WTC11 (cell line): ENCODE data around the gene PPP4R2. TPM values are rescaled to one million over a fixed set of nuclear protein-coding genes. Genes with fewer than 3 reads are reported as not detected.

Experiments
- ATAC-seq: fragments of 200-7000 bp; cut with Tn5 transposase; 2 replicates; pipeline ENCODE4 v1.10.0; 2021; ENCODE audit warnings: mild to moderate bottlenecking, moderate library complexity
- CTCF ChIA-PET: fragments of 300-600 bp; sonication (Branson Sonifier 250); formaldehyde crosslinking; loops from one replicate; lab custom pipeline; 2021; ENCODE audit warnings: antibody characterized with exemption; lab: Charles Lee
- POLR2A ChIA-PET: fragments of 350-600 bp; sonication (Branson Sonifier 250); formaldehyde crosslinking; loops from one replicate; lab custom pipeline; 2021; ENCODE audit warnings: antibody characterized with exemption; lab: Charles Lee
- DNase-seq: peaks from one replicate; pipeline ENCODE4 v3.0.0; 2021; ENCODE audit warnings: low spot score
- H3K27ac Mint-ChIP-seq: 2 replicates; pipeline ENCODE4 v1.8.0; 2021; ENCODE audit warnings: mixed read lengths
- H3K27me3 Mint-ChIP-seq: 2 replicates; pipeline ENCODE4 v1.8.0; 2021; ENCODE audit warnings: low read depth, mild to moderate bottlenecking, moderate library complexity, mixed read lengths
- H3K36me3 Mint-ChIP-seq: 2 replicates; pipeline ENCODE4 v1.8.0; 2021; ENCODE audit warnings: mixed read lengths
- H3K4me1 Mint-ChIP-seq: 2 replicates; pipeline ENCODE4 v1.8.0; 2022; ENCODE audit warnings: mixed read lengths
- H3K4me3 Mint-ChIP-seq: 2 replicates; pipeline ENCODE4 v1.8.0; 2021; ENCODE audit warnings: mild to moderate bottlenecking, moderate library complexity, mixed read lengths
- H3K9me3 Mint-ChIP-seq: 2 replicates; pipeline ENCODE4 v1.8.0; 2021; ENCODE audit warnings: mixed read lengths
- CREB1 ChIP-seq: sonication (generic); formaldehyde crosslinking; IDR thresholded peaks from 2 replicates; pipeline ENCODE4 v1.8.0; 2023; ENCODE audit warnings: mild to moderate bottlenecking, missing genetic modification reagents
- E2F1 ChIP-seq: sonication (generic); formaldehyde crosslinking; IDR thresholded peaks from 2 replicates; pipeline ENCODE4 v1.8.0; 2022; ENCODE audit warnings: mild to moderate bottlenecking, missing genetic modification reagents
- GTF2I ChIP-seq: fragments of 250-450 bp; sonication (Bioruptor Pico); conservative IDR thresholded peaks from 2 replicates; pipeline ENCODE4 v1.4.0; 2021; ENCODE audit warnings: mild to moderate bottlenecking
- JUN ChIP-seq: sonication (generic); formaldehyde crosslinking; IDR thresholded peaks from 2 replicates; pipeline ENCODE4 v1.8.0; 2023; ENCODE audit warnings: mild to moderate bottlenecking, missing genetic modification reagents
- MAX ChIP-seq: sonication (generic); formaldehyde crosslinking; IDR thresholded peaks from 2 replicates; pipeline ENCODE4 v1.8.0; 2022; ENCODE audit warnings: mild to moderate bottlenecking, missing genetic modification reagents
- NFYB ChIP-seq: sonication (generic); formaldehyde crosslinking; conservative IDR thresholded peaks from 2 replicates; pipeline ENCODE4 v1.8.0; 2022; ENCODE audit warnings: low read depth, missing genetic modification reagents
- SMAD3 ChIP-seq: sonication (generic); formaldehyde crosslinking; IDR thresholded peaks from 2 replicates; pipeline ENCODE4 v1.8.0; 2022; ENCODE audit warnings: missing genetic modification reagents, mild to moderate bottlenecking, borderline replicate concordance
- SMAD4 ChIP-seq: sonication (generic); formaldehyde crosslinking; IDR thresholded peaks from 2 replicates; pipeline ENCODE4 v1.8.0; 2022; ENCODE audit warnings: mild to moderate bottlenecking, missing genetic modification reagents
- USF2 ChIP-seq: sonication (generic); formaldehyde crosslinking; IDR thresholded peaks from 2 replicates; pipeline ENCODE4 v1.8.1; 2023; ENCODE audit warnings: mild to moderate bottlenecking, missing genetic modification reagents, moderate library complexity
- ZBTB21 ChIP-seq: sonication (generic); formaldehyde crosslinking; IDR thresholded peaks from 2 replicates; pipeline ENCODE4 v1.8.1; 2023; ENCODE audit warnings: mild to moderate bottlenecking, missing genetic modification reagents, borderline replicate concordance
- ZNF232 ChIP-seq: sonication (generic); formaldehyde crosslinking; IDR thresholded peaks from 2 replicates; pipeline ENCODE4 v1.8.0; 2022; ENCODE audit warnings: mild to moderate bottlenecking, missing genetic modification reagents
- ZSCAN18 ChIP-seq: fragments of 250-450 bp; sonication (Bioruptor Pico); IDR thresholded peaks from 2 replicates; pipeline ENCODE4 v2.1.2; 2022; ENCODE audit warnings: mild to moderate bottlenecking, moderate library complexity
- total RNA-seq: library from RNA; stranded (reverse); gene quantifications from 3 replicates; pipeline ENCODE4 v1.2.3, GENCODE V29; 2021
- TF ChIP-seq, protein P1 (sequence below): sonication (generic); formaldehyde crosslinking; conservative IDR thresholded peaks from 2 replicates; pipeline ENCODE4 v1.8.1; 2022; ENCODE audit warnings: mild to moderate bottlenecking, missing genetic modification reagents
- TF ChIP-seq, protein P2 (sequence below): sonication (generic); formaldehyde crosslinking; IDR thresholded peaks from 2 replicates; pipeline ENCODE4 v1.8.1; 2023; ENCODE audit warnings: mild to moderate bottlenecking, missing genetic modification reagents, borderline replicate concordance
- TF ChIP-seq, protein P3 (sequence below): sonication (generic); formaldehyde crosslinking; IDR thresholded peaks from 2 replicates; pipeline ENCODE4 v1.8.1; 2022; ENCODE audit warnings: mild to moderate bottlenecking, moderate library complexity, missing genetic modification reagents
- TF ChIP-seq, protein P4 (sequence below): sonication (generic); formaldehyde crosslinking; IDR thresholded peaks from 2 replicates; pipeline ENCODE4 v1.8.0; 2023; ENCODE audit warnings: missing genetic modification reagents
- TF ChIP-seq, protein P5 (sequence below): sonication (generic); formaldehyde crosslinking; IDR thresholded peaks from 2 replicates; pipeline ENCODE4 v1.8.0; 2022; ENCODE audit warnings: mild to moderate bottlenecking, missing genetic modification reagents
- TF ChIP-seq, protein P6 (sequence below): sonication (generic); formaldehyde crosslinking; IDR thresholded peaks from 2 replicates; pipeline ENCODE4 v1.8.0; 2023; ENCODE audit warnings: mild to moderate bottlenecking, missing genetic modification reagents

Gene PPP4R2
- total RNA-seq, 1 experiment from 2014 or later, result 78.1 TPM

GRCh38 chr3:73056014-73056844 is 59.6 kb downstream of the PPP4R2 start:
- H3K4me1 Mint-ChIP-seq, result peaks cover 39% of the 10 kb centered on the region
- H3K9me3 Mint-ChIP-seq, result no peaks in the 10 kb centered on the region
- ChIA-PET CTCF (interaction anchor here (0.6 to 2.2 kb wide), 16 partner anchors 10 to 445 kb away, joined by 3 to 14 read pairs (median 4); partner anchors contain the start of gene PPP4R2), POLR2A (interaction anchor here (0.5 to 0.7 kb wide), 2 partner anchors 14 to 183 kb away, joined by 3 to 4 read pairs; no protein-coding TSS in a partner anchor)
- H3K36me3 Mint-ChIP-seq, result peaks cover 10% of the 10 kb centered on the region; the same call in 1 of the 2 replicates
- ATAC-seq (no peak), DNase-seq (no peak)
- H3K4me3 Mint-ChIP-seq, result no peak overlapping the region
- no peaks in the 10 kb centered on the region for H3K27me3 Mint-ChIP-seq
- H3K27ac Mint-ChIP-seq, result peak overlapping the region; percentile 63
- TF ChIP-seq, protein P1, sequence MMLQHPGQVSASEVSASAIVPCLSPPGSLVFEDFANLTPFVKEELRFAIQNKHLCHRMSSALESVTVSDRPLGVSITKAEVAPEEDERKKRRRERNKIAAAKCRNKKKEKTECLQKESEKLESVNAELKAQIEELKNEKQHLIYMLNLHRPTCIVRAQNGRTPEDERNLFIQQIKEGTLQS (CRISPR knock-in tag), result no peak
- TF ChIP-seq ZNF232 (no peak), CREB1 (CRISPR knock-in tag) (no peak), GTF2I (CRISPR knock-in tag) (no peak), SMAD3 (no peak), MAX (CRISPR knock-in tag) (no peak), USF2 (CRISPR knock-in tag) (no peak), JUN (CRISPR knock-in tag) (no peak), ZSCAN18 (CRISPR knock-in tag) (no peak), E2F1 (CRISPR knock-in tag) (no peak), ZBTB21 (CRISPR knock-in tag) (no peak), SMAD4 (CRISPR knock-in tag) (no peak), NFYB (no peak)
- TF ChIP-seq, protein P2, sequence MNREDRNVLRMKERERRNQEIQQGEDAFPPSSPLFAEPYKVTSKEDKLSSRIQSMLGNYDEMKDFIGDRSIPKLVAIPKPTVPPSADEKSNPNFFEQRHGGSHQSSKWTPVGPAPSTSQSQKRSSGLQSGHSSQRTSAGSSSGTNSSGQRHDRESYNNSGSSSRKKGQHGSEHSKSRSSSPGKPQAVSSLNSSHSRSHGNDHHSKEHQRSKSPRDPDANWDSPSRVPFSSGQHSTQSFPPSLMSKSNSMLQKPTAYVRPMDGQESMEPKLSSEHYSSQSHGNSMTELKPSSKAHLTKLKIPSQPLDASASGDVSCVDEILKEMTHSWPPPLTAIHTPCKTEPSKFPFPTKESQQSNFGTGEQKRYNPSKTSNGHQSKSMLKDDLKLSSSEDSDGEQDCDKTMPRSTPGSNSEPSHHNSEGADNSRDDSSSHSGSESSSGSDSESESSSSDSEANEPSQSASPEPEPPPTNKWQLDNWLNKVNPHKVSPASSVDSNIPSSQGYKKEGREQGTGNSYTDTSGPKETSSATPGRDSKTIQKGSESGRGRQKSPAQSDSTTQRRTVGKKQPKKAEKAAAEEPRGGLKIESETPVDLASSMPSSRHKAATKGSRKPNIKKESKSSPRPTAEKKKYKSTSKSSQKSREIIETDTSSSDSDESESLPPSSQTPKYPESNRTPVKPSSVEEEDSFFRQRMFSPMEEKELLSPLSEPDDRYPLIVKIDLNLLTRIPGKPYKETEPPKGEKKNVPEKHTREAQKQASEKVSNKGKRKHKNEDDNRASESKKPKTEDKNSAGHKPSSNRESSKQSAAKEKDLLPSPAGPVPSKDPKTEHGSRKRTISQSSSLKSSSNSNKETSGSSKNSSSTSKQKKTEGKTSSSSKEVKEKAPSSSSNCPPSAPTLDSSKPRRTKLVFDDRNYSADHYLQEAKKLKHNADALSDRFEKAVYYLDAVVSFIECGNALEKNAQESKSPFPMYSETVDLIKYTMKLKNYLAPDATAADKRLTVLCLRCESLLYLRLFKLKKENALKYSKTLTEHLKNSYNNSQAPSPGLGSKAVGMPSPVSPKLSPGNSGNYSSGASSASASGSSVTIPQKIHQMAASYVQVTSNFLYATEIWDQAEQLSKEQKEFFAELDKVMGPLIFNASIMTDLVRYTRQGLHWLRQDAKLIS (CRISPR knock-in tag), result no peak
- TF ChIP-seq, protein P3, sequence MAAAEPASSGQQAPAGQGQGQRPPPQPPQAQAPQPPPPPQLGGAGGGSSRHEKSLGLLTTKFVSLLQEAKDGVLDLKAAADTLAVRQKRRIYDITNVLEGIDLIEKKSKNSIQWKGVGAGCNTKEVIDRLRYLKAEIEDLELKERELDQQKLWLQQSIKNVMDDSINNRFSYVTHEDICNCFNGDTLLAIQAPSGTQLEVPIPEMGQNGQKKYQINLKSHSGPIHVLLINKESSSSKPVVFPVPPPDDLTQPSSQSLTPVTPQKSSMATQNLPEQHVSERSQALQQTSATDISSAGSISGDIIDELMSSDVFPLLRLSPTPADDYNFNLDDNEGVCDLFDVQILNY, result no peak
- TF ChIP-seq, protein P4, sequence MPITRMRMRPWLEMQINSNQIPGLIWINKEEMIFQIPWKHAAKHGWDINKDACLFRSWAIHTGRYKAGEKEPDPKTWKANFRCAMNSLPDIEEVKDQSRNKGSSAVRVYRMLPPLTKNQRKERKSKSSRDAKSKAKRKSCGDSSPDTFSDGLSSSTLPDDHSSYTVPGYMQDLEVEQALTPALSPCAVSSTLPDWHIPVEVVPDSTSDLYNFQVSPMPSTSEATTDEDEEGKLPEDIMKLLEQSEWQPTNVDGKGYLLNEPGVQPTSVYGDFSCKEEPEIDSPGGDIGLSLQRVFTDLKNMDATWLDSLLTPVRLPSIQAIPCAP (CRISPR knock-in tag), result no peak
- TF ChIP-seq, protein P5, sequence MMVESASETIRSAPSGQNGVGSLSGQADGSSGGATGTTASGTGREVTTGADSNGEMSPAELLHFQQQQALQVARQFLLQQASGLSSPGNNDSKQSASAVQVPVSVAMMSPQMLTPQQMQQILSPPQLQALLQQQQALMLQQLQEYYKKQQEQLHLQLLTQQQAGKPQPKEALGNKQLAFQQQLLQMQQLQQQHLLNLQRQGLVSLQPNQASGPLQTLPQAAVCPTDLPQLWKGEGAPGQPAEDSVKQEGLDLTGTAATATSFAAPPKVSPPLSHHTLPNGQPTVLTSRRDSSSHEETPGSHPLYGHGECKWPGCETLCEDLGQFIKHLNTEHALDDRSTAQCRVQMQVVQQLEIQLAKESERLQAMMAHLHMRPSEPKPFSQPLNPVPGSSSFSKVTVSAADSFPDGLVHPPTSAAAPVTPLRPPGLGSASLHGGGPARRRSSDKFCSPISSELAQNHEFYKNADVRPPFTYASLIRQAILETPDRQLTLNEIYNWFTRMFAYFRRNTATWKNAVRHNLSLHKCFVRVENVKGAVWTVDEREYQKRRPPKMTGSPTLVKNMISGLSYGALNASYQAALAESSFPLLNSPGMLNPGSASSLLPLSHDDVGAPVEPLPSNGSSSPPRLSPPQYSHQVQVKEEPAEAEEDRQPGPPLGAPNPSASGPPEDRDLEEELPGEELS (CRISPR knock-in tag), result no peak
- TF ChIP-seq, protein P6, sequence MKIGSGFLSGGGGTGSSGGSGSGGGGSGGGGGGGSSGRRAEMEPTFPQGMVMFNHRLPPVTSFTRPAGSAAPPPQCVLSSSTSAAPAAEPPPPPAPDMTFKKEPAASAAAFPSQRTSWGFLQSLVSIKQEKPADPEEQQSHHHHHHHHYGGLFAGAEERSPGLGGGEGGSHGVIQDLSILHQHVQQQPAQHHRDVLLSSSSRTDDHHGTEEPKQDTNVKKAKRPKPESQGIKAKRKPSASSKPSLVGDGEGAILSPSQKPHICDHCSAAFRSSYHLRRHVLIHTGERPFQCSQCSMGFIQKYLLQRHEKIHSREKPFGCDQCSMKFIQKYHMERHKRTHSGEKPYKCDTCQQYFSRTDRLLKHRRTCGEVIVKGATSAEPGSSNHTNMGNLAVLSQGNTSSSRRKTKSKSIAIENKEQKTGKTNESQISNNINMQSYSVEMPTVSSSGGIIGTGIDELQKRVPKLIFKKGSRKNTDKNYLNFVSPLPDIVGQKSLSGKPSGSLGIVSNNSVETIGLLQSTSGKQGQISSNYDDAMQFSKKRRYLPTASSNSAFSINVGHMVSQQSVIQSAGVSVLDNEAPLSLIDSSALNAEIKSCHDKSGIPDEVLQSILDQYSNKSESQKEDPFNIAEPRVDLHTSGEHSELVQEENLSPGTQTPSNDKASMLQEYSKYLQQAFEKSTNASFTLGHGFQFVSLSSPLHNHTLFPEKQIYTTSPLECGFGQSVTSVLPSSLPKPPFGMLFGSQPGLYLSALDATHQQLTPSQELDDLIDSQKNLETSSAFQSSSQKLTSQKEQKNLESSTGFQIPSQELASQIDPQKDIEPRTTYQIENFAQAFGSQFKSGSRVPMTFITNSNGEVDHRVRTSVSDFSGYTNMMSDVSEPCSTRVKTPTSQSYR (CRISPR knock-in tag), result no peak
